Measurements from ENCODE around the gene ZIC4. TPM values are rescaled to one million over a fixed set of nuclear protein-coding genes. Genes with fewer than 3 reads are reported as not detected.

Gene ZIC4
- polyA plus RNA-seq, 4 donors: 0.03 TPM; not detected in 3

- FAIRE-seq: no peak
- Histone ChIP-seq H3K27me3 (ENCODE audit: control insufficient read depth in 3 of 3, insufficient read depth in 3 of 3, low read length in 3 of 3) (peaks cover 9 to 97% (median 72%) of the 10 kb centered on the region in 3 donors), H3K4me3 (ENCODE audit: low read depth in 1 of 3, low read length in 3 of 3) (peak overlapping the region in 2 of 3 donors; percentile 14 to 24), H3K36me3 (ENCODE audit: control insufficient read depth in 3 of 3, insufficient read depth in 2 of 3, low read depth in 1 of 3, low read length in 3 of 3) (no peaks in the 10 kb centered on the region), H3K9me3 (ENCODE audit: control insufficient read depth in 2 of 2, insufficient read depth in 1 of 2, low read depth in 1 of 2, low read length in 1 of 2) (no peaks in the 10 kb centered on the region), H3K27ac (ENCODE audit: low read depth in 1 of 3, low read length in 2 of 3) (no peak overlapping the region), H3K4me1 (ENCODE audit: control insufficient read depth in 3 of 3, insufficient read depth in 2 of 3, low read depth in 1 of 3, low read length in 2 of 3) (peaks cover 0 to 15% (median 3%) of the 10 kb centered on the region in 3 donors)
- WGBS, 3 donors: 3 to 11% (median 8%) methylated on average over 47 to 61 of the region's 61 CpGs
- DNase-seq: no peak
Measured at GRCh38 chr3:147410526-147411237, 4.3 kb upstream of the ZIC4 start.

GRCh38 chr3:147410116-147410525, 3.8 kb upstream of the ZIC4 start:
- Histone ChIP-seq H3K4me1 (ENCODE audit: control insufficient read depth in 3 of 3, insufficient read depth in 2 of 3, low read depth in 1 of 3, low read length in 2 of 3) (peaks cover 0 to 15% (median 3%) of the 10 kb centered on the region in 3 donors), H3K27me3 (ENCODE audit: control insufficient read depth in 3 of 3, insufficient read depth in 3 of 3, low read length in 3 of 3) (peaks cover 9 to 97% (median 75%) of the 10 kb centered on the region in 3 donors), H3K9me3 (ENCODE audit: control insufficient read depth in 2 of 2, insufficient read depth in 1 of 2, low read depth in 1 of 2, low read length in 1 of 2) (peaks cover 0 to under 1% of the 10 kb centered on the region in 2 donors), H3K27ac (ENCODE audit: low read depth in 1 of 3, low read length in 2 of 3) (no peak overlapping the region), H3K36me3 (ENCODE audit: control insufficient read depth in 3 of 3, insufficient read depth in 2 of 3, low read depth in 1 of 3, low read length in 3 of 3) (no peaks in the 10 kb centered on the region), H3K4me3 (ENCODE audit: low read depth in 1 of 3, low read length in 3 of 3) (peak overlapping the region in 1 of 3 donors; percentile 24)
- WGBS, 3 donors: 6 to 19% (median 15%) methylated on average over 35 to 52 of the region's 52 CpGs
- no peak for DNase-seq
- no peak for FAIRE-seq

- peaks cover 9 to 100% (median 80%) of the 10 kb centered on the region in 3 donors for H3K27me3 ChIP-seq (ENCODE audit: control insufficient read depth in 3 of 3, insufficient read depth in 3 of 3, low read length in 3 of 3)
- DNase-seq (no peak), FAIRE-seq (no peak)
- H3K9me3 ChIP-seq (ENCODE audit: control insufficient read depth in 2 of 2, insufficient read depth in 1 of 2, low read depth in 1 of 2, low read length in 1 of 2): peaks cover 0 to 3% of the 10 kb centered on the region in 2 donors
- H3K27ac ChIP-seq (ENCODE audit: low read depth in 1 of 3, low read length in 2 of 3): no peak within 1 kb of the TSS
- 9 to 28% (median 19%) methylated on average over 54 to 80 of the region's 80 CpGs for WGBS, 3 donors
- no peak within 1 kb of the TSS for H3K4me3 ChIP-seq (ENCODE audit: low read depth in 1 of 3, low read length in 3 of 3)
- peaks cover 0 to 15% (median 3%) of the 10 kb centered on the region in 3 donors for H3K4me1 ChIP-seq (ENCODE audit: control insufficient read depth in 3 of 3, insufficient read depth in 2 of 3, low read depth in 1 of 3, low read length in 2 of 3)
- no peaks in the 10 kb centered on the region for H3K36me3 ChIP-seq (ENCODE audit: control insufficient read depth in 3 of 3, insufficient read depth in 2 of 3, low read depth in 1 of 3, low read length in 3 of 3)
Measured at GRCh38 chr3:147409143-147410115, 3.1 kb upstream of the ZIC4 start, which contains the start of gene ZIC1. ZIC1 (plus strand) TSS chr3:147409365; CDS start chr3:147410113, 748 bp downstream.

- 9 to 20% (median 14%) methylated on average over 28 of the region's 28 CpGs for WGBS, 3 donors
- FAIRE-seq (no peak), DNase-seq (no peak)
- H3K27ac ChIP-seq (ENCODE audit: low read depth in 1 of 3, low read length in 2 of 3): no peak overlapping the region
- H3K36me3 ChIP-seq (ENCODE audit: control insufficient read depth in 3 of 3, insufficient read depth in 2 of 3, low read depth in 1 of 3, low read length in 3 of 3): no peaks in the 10 kb centered on the region
- peaks cover 0 to 3% of the 10 kb centered on the region in 2 donors for H3K9me3 ChIP-seq (ENCODE audit: control insufficient read depth in 2 of 2, insufficient read depth in 1 of 2, low read depth in 1 of 2, low read length in 1 of 2)
- no peak overlapping the region for H3K4me3 ChIP-seq (ENCODE audit: low read depth in 1 of 3, low read length in 3 of 3)
- H3K4me1 ChIP-seq (ENCODE audit: control insufficient read depth in 3 of 3, insufficient read depth in 2 of 3, low read depth in 1 of 3, low read length in 2 of 3): peaks cover 0 to 15% (median 3%) of the 10 kb centered on the region in 3 donors
- peaks cover 9 to 100% (median 86%) of the 10 kb centered on the region in 3 donors for H3K27me3 ChIP-seq (ENCODE audit: control insufficient read depth in 3 of 3, insufficient read depth in 3 of 3, low read length in 3 of 3)
Measured at GRCh38 chr3:147408188-147409100, 2.1 kb upstream of the ZIC4 start.

GRCh38 chr3:147407498-147408187, 1.3 kb upstream of the ZIC4 start:
- H3K4me1 ChIP-seq (ENCODE audit: control insufficient read depth in 3 of 3, insufficient read depth in 2 of 3, low read depth in 1 of 3, low read length in 2 of 3): peaks cover 0 to 12% (median 0%) of the 10 kb centered on the region in 3 donors
- no peak for DNase-seq
- peaks cover 9 to 100% (median 78%) of the 10 kb centered on the region in 3 donors for H3K27me3 ChIP-seq (ENCODE audit: control insufficient read depth in 3 of 3, insufficient read depth in 3 of 3, low read length in 3 of 3)
- no peaks in the 10 kb centered on the region for H3K36me3 ChIP-seq (ENCODE audit: control insufficient read depth in 3 of 3, insufficient read depth in 2 of 3, low read depth in 1 of 3, low read length in 3 of 3)
- no peak overlapping the region for H3K27ac ChIP-seq (ENCODE audit: low read depth in 1 of 3, low read length in 2 of 3)
- 13 to 24% (median 21%) methylated on average over 27 of the region's 27 CpGs for WGBS, 3 donors
- H3K9me3 ChIP-seq (ENCODE audit: control insufficient read depth in 2 of 2, insufficient read depth in 1 of 2, low read depth in 1 of 2, low read length in 1 of 2): peaks cover 0 to 3% of the 10 kb centered on the region in 2 donors
- FAIRE-seq: no peak
- H3K4me3 ChIP-seq (ENCODE audit: low read depth in 1 of 3, low read length in 3 of 3): no peak overlapping the region

GRCh38 chr3:147407114-147407497, 763 bp upstream of the ZIC4 start:
- no peak for DNase-seq
- no peaks in the 10 kb centered on the region for H3K36me3 ChIP-seq (ENCODE audit: control insufficient read depth in 3 of 3, insufficient read depth in 2 of 3, low read depth in 1 of 3, low read length in 3 of 3)
- H3K27me3 ChIP-seq (ENCODE audit: control insufficient read depth in 3 of 3, insufficient read depth in 3 of 3, low read length in 3 of 3): peaks cover 9 to 99% (median 74%) of the 10 kb centered on the region in 3 donors
- no peak for FAIRE-seq
- peaks cover 0 to 12% (median 0%) of the 10 kb centered on the region in 3 donors for H3K4me1 ChIP-seq (ENCODE audit: control insufficient read depth in 3 of 3, insufficient read depth in 2 of 3, low read depth in 1 of 3, low read length in 2 of 3)
- no peak overlapping the region for H3K27ac ChIP-seq (ENCODE audit: low read depth in 1 of 3, low read length in 2 of 3)
- peaks cover 0 to 3% of the 10 kb centered on the region in 2 donors for H3K9me3 ChIP-seq (ENCODE audit: control insufficient read depth in 2 of 2, insufficient read depth in 1 of 2, low read depth in 1 of 2, low read length in 1 of 2)
- 7 to 8% (median 7%) methylated on average over 17 of the region's 17 CpGs for WGBS, 3 donors
- no peak overlapping the region for H3K4me3 ChIP-seq (ENCODE audit: low read depth in 1 of 3, low read length in 3 of 3)

- H3K9me3 ChIP-seq (ENCODE audit: control insufficient read depth in 2 of 2, insufficient read depth in 1 of 2, low read depth in 1 of 2, low read length in 1 of 2): peaks cover 0 to 3% of the 10 kb centered on the region in 2 donors
- DNase-seq: no peak
- peaks cover 2 to 96% (median 59%) of the 10 kb centered on the region in 3 donors for H3K27me3 ChIP-seq (ENCODE audit: control insufficient read depth in 3 of 3, insufficient read depth in 3 of 3, low read length in 3 of 3)
- H3K36me3 ChIP-seq (ENCODE audit: control insufficient read depth in 3 of 3, insufficient read depth in 2 of 3, low read depth in 1 of 3, low read length in 3 of 3): no peaks in the 10 kb centered on the region
- WGBS, 3 donors: 12 to 15% (median 14%) methylated on average over 27 of the region's 27 CpGs
- H3K4me1 ChIP-seq (ENCODE audit: control insufficient read depth in 3 of 3, insufficient read depth in 2 of 3, low read depth in 1 of 3, low read length in 2 of 3): peaks cover 0 to 5% (median 0%) of the 10 kb centered on the region in 3 donors
- no peak overlapping the region for H3K4me3 ChIP-seq (ENCODE audit: low read depth in 1 of 3, low read length in 3 of 3)
- H3K27ac ChIP-seq (ENCODE audit: low read depth in 1 of 3, low read length in 2 of 3): no peak overlapping the region
- FAIRE-seq: no peak
Measured at GRCh38 chr3:147405231-147406027, 914 bp downstream of the ZIC4 start.

All from small intestine (tissue), 7 donors.